Kidney capillary endothelial cell (primary cell): ENCODE results near the gene GFPT2.

Experiments used
- DNase-seq: peaks from one replicate; pipeline ENCODE4 v3.0.0-alpha.2; 2018; ENCODE audit warnings: low spot score

Gene GFPT2

GRCh38 chr5:180350711-180351465 is 2.2 kb downstream of the GFPT2 start:
- DNase-seq: no peak

DNA sequence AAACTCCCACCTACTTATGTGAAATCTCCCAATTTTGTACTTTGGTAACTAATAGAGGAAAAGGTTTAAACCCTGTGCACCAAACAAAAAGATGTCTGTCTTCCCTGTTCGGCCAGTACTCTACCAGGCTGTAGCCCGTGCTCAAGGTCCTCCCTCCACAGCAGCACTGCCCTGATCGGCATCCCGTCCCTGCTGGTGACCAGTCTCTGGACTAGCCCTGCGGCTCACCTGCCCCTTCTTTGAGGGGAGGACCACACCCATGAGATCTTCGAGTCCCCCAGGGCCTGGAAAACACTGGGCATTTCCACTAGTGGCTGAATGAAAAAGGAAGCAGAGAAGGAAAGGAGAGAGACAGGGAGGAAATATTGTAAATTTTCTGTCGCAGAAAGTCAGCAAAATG is 2.8 kb downstream of the GFPT2 start:
- no peak for DNase-seq

GRCh38 chr5:180349391-180349790 is 3.7 kb downstream of the GFPT2 start:
- no peak for DNase-seq

DNA sequence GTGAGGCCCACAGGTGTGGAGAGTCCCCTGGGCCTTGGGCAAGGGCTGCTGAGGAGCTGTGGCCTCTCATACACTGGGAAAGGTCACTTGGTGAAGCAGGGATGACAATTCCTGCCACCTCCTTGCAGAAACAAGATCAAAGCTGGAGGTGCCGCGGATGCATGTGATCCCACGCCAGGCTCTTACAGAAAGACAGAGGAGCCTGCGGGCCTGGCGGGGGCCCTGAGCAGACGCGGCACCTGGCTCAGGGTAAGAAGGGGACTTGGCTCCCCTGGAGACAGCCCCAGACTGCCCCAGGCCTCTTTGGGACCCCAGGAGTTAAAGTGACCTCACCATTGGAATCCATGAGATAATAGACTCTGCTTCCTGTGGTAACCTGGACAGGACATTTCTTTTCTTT is 4.8 kb downstream of the GFPT2 start:
- no peak for DNase-seq

DNA sequence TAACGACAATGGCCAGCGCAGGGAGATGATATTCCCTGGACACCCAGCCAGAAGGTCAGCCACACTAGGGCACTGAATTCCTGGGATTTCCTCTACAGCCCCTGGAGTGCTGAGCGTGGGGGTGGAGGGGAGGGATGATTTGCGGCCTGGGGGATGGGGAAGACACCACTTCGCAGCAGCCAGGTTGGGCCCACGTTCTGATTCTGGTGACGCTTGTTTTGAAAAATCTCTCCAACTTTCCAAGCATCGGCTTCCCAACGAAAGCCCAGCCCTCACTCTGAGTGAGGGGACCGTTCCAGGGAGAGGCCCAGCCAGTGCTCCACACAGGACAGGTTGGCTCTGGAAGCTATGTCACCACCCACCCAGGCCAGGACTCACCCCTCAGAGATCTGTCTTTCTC is 5.4 kb downstream of the GFPT2 start:
- no peak for DNase-seq

DNA sequence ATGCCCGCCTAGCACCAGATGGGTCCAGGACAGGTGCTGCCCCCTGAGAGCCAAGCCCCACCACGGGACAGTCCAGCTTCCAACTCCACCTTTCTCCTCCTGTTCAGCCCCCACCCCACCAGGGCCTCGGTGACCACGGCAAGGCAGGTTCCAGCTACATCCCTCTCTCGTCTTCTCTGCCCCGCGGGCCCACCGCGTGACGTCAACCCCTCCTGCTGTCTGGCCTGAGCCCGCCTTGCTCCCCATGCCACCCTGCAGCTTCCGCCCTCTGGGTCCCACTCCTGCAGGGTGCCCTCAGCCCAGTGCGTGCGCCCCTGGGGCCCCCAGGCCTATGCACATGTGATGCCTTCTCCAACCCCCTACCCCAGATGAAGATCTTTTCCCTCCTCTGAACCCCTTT is 6.8 kb downstream of the GFPT2 start:
- DNase-seq: no peak

DNA sequence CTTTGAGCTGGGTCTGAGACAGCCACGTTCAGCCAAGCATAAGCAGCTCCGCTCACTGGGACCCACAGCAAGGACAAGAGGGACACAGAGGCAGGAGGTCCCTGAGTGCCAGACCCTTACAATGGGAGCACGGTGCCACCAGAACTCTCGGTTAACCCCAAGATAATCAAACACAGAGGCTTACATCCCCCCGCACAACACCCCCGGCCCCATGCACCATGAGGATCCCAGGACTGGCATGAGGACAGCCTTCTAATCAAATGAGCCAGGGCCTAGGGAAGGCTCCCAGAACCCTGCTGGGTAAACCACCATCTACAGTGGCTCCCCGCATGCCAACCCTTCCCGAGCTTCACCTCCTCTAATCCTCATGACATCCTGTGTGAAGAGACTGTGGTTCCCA is 7.4 kb downstream of the GFPT2 start:
- DNase-seq: no peak

DNA sequence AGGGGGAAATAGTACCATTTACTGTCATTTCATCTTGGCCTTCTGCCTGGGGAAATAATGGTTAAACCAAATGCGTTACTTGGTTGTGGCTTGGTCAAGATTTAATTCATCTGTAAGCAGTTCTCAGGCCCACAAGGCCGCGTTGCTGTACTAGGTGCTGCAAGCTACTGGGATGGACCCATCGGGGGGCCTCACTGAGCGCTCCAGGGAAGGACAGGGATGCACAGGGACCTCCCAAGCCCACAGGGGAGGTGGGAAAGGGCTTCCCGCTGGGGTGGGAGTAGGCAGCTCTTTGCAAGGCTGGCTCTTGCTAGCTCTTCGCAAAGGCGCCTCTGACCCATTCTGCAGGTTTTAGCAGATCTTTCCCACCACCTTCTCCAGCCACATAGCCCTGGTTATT is 8.0 kb downstream of the GFPT2 start:
- no peak for DNase-seq

- no peak for DNase-seq
Measured at GRCh38 chr5:180344696-180344999, 8.5 kb downstream of the GFPT2 start.

GRCh38 chr5:180343831-180344695 is 9.1 kb downstream of the GFPT2 start:
- DNase-seq: no peak

- no peak for DNase-seq
Measured at GRCh38 chr5:180343110-180343830, 9.9 kb downstream of the GFPT2 start.

DNA sequence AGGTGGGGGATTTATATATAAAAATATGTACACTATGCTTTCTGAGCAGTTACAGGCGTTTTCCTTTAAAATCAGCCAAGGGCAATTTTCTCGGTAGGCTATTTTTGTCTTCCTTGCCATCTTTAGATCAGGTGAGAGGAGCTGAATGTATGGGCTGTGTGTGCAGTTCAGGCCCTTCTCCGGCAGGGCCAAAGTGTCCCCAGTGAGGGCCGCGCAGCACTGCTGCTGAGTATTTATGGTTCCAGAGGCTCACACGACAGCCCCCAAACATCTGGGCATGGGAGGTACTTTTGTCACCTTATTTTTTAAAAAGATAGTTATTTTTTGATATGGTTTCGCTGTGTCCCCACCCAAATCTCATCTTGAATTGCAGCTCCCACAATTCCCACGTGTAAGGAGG is 11.5 kb downstream of the GFPT2 start:
- DNase-seq: no peak

DNA sequence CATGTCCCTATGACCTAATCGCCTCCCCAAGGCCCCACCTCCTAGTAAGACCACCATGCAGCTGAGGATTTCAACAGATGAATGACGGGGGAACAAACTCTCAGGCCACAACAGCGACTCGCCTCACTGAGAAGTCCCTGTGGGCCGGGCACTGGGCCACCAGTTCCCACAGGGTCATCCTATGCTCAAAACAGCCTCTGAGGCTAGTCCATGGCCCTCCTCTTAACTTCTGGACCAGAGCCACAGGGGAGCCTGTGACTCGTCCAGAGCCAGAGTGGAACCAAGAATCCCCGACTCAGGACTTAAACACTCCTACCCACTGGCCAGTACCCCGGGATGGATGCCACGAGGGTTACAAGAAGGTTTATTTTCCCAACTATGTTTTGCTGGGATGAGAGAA is 12.3 kb downstream of the GFPT2 start:
- DNase-seq: no peak

GRCh38 chr5:180339583-180340183 is 13.5 kb downstream of the GFPT2 start:
- DNase-seq: no peak

DNA sequence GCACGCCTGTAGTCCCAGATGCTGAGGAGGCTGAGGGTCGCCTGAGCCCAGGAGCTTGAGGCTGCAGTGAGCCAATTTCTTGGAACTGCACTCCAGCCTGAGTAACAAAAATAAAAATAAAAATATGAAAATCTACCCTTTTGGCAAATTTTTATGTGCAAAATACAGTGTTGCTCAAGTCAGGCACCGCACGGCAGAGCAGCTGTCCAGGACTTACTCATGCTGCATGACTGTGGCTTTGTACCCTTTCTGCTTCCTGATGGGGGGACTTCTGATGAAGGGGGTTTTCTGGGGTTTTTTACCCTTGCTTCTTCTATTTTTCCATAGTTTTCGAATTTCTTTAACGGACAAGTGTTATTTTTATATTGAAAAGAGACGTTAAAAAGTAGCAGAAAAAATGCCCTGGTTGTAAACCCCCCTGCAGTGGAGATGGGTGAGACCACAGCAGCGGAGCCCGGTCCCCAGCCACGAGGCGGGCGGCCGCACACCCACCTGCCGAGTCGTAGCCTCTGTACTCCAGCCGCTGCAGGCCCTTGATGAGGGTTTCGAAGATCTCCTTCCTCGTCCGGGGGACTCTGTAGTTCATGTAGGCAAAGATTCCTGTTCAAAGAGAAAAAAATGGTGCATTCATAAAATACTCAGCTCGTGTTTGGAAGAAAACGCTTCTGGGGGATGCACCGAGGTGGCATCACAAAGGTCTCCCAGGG is 15.0 kb downstream of the GFPT2 start:
- no peak for DNase-seq

- DNase-seq: no peak
Measured at GRCh38 chr5:180336234-180337020, 16.7 kb downstream of the GFPT2 start.

GRCh38 chr5:180335614-180336233 is 17.4 kb downstream of the GFPT2 start:
- DNase-seq: no peak

GRCh38 chr5:180334751-180335613 is 18.2 kb downstream of the GFPT2 start:
- no peak for DNase-seq

GRCh38 chr5:180334176-180334575 is 19.0 kb downstream of the GFPT2 start:
- no peak for DNase-seq

DNA sequence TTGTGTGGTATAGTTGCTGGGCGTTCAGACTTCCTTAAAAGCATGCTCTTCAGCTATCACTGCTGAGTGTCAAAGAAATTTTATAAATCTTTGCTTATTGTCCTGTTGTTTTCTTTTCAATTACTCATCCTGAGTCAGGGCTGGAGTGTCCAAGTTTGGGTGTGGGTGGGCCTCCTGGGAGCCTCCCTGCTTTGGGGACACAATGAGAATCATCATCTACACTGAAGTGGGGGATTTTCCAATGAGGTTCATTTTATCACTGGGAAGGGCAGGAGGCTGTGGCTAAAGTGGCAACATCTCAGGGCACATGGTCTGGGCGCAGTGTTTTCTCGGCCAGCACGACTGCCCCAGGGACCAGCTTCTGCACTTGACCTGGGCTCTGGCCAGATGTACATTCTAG is 19.5 kb downstream of the GFPT2 start:
- no peak for DNase-seq
